GM19463 (cell line): Measurements from ENCODE around the gene AGFG2.
"Not testable (repeated sequence)": the region's sequence is repeated elsewhere in the genome, so short reads cannot be mapped to it uniquely, and the experiment has no call there.

ENCODE experiments used
- ATAC-seq: cut with Tn5 transposase; IDR thresholded peaks from one replicate; pipeline ENCODE4 v1.9.1; 2021; ENCODE audit warnings: mild to moderate bottlenecking, moderate library complexity; ENCODE audit not compliant: unreplicated experiment

Gene AGFG2

DNA sequence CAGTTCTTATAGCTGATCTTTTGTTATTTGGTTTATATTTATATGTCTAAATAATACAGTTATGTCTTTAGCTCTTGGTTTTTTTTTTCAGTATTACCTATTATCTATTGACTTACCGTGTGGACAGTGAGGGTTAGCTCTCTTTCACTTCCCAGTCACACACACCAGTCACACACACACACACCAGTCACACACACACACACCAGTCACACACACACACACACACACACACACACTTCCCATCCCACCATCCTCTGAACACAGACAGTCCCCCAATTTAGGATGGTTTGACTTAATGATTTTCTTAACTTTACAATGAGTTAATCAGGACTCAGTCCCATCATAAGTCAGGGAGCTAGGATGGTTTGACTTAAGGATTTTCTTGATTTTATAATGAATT, 18.9 kb upstream of the AGFG2 start:
- no peak for ATAC-seq

DNA sequence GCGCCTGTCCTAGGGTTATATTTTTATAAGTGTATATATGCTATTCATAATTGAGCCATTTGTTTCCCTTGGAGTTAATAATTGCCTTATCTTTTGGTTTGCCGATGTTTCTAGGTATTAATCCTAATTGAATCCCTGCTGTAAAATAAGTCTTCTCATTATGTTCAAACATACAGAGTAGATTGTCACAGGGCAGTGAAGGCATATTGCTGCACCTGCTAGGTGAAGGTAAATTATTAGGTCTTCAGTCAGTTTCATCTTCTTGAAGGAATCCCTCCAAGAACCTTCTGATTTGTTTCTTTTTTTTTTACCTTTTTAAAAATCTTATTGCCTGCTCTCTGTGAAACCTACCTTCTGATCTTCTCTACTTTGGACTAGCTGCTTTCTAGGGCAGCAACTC, 17.9 kb upstream of the AGFG2 start:
- ATAC-seq, result no peak

DNA sequence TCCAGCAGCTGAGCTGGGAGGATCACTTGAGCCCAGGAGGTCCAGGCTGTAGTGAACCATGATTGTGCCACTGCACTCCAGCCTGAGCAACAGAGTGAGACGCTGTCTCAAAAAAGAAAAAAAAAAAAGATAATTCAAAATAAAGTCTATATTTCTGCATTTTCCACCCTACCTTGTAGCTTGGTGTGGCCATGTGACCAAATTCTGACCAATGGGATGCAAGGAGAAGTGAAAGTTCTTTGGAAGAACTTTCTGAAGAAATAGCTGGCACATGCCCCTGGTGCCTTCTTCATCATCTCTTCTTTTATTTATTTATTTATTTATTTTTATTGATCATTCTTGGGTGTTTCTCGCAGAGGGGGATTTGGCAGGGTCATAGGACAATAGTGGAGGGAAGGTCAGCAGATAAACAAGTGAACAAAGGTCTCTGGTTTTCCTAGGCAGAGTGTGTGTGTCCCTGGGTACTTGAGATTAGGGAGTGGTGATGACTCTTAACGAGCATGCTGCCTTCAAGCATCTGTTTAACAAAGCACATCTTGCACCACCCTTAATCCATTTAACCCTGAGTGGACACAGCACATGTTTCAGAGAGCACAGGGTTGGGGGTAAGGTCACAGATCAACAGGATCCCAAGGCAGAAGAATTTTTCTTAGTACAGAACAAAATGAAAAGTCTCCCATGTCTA, 17.0 kb upstream of the AGFG2 start:
- not testable (repeated sequence) for ATAC-seq

DNA sequence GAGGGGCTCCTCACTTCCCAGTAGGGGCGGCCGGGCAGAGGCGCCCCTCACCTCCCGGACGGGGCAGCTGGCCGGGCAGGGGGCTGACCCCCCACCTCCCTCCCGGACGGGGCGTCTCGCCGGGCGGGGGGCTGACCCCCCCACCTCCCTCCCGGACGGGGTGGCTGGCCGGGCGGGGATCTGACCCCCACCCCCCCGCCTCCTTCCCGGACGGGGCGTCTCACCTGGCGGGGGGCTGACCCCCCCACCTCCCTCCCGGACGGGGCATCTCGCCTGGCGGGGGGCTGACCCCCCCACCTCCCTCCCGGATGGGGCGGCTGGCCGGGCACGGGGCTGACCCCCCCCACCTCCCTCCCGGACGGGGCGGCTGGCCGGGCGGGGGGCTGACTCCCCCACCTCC, 15.8 kb upstream of the AGFG2 start:
- not testable (repeated sequence) for ATAC-seq

DNA sequence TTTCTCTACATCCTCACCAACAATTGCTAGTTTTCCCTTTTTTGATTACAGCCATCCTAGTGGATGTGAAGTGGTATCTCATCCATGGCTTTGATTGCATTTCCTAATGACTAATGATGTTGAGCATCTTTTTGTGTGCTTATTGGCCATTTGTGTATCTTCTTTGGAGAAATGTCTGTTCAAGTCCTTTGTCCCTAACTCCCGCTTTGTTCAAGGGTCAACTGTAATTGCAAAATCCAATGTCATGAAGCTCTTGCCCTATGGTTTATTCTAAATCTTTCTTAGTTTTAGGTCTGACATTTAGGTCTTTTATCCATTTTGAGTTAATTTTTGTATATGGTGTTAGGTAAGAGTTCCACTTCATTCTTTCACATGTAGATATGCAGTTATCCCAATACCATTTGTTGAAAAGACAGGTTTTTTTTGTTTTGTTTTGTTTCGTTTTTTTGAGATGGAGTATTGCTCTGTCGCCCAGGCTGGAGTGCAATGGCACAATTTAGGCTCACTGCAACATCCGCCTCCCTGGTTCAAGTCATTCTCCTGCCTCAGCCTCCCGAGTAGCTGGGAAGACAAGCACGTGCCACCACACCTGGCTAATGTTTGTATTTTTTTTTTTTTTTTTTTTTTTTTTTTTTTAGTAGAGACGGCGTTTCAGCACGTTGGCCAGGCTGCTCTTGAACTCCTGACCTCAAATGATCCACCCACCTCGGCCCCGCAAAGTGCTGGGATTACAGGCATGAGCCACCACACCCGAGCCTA, 10.7 kb upstream of the AGFG2 start:
- not testable (repeated sequence) for ATAC-seq

DNA sequence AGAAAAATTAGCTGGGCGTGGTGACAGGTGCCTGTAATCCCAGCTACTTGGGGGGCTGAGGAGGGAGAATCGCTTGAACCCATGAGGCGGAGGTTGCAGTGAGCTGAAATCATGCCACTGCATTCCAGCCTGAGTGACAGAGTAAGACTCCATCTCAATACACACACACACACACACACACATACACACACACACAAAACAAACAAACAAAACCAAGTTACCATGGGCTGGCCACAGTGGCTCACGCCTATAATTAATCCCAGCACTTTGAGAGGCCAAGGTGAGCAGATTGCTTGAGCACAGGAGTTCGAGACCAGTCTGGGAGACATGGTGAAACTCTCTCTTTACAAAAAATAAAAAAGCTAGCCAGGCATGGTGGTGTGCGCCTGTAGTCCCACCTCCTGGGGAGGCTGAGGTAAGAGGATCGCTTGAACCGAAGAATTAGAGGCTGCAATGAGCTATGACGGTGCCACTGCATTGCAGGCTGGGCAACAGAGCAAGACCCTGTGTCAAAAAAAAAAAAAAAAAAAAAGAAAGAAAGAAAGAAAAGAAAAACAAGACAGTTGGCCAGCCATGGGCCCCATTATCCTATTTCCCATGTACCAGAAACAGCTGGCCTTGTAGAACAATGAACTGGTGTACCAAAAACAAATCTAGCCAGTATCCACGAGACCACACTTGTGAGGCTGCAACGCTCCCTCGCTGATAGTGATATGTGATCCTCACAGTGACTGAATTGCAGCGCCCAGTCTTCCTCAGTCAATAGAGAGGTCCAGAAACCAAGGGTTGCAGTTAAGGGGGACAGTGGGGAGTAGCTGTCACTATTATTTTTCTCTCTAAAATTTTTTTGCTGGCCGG, 6.6 kb upstream of the AGFG2 start:
- ATAC-seq, result no peak

DNA sequence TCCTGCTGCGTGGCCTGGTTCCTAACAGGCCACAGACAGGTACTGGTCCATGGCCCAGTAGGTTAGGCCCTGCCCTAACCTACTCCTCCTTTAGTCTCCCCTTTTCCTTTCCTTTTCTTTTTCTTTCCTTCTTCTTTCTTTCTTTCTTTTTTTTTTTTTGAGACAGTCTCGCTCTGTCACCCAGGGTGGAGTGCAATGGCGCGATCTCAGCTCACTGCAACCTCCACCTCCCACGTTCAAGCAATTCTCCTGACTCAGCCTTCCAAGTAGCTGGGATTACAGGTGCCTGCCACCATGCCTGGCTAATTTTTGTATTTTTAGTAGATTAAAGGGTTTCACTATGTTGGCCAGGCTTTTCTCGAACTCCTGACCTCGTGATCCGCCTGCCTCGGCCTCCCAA, 3.0 kb upstream of the AGFG2 start:
- not testable (repeated sequence) for ATAC-seq

DNA sequence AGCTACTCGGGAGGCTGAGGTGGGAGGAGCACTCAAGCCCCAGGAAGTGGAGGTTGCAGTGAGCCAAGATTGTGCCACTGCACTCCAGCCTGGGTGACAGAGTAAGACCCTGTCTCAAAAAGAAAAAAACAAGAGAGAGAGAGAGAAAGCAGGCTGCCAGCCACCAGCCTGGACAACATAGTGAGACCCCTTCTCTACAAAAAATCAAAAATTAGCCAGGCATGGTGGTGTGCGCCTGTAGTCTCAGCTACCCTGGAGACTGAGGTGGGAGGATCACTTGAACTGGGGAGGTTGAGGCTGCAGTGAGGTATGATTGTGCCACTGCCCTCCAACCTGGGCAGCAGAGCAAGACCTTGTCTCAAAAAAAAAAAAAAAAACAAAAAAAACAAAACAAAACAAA, 2.3 kb upstream of the AGFG2 start:
- ATAC-seq, result not testable (repeated sequence)

DNA sequence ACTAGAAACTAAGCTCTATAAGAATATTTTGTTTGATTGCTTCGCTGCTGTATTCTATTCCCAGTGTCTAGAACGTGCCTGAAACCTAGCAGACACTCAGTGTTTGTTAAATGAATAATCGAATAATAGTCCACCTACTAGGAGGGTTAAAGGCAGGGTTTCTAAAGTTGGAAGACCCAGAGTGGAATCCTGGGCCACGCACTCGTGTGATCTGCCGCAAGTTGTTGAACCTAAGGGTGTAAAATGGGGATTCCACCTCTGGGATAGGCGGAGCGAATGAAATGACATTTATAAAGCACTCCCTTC, 702 bp upstream of the AGFG2 start:
- no peak for ATAC-seq

DNA sequence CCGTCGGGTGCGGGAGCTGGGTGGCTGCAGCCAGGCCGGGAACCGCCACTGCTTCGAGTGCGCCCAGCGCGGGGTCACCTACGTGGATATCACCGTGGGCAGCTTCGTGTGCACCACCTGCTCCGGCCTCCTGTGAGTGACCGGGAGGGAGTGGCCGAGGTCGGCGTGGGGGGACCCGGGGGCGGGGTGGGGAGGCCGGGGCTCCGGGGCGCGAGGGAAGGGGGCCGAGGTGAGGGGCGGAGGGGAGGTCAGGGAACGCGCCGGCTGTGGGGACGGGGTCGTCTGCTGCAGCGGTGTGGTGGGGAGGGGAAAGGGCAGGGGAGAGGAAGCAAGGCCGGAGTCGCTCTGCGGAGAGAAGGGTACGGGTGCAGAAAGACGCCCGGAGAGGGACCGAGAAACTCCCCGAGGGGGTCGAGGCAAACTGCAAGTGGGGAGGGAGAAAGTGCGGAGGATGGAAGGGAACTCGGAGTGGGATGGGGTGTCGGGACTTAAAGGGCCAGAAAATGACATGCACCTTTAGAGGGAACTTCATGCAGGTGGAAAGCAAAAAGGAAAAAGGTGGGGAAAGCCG, 518 bp downstream of the AGFG2 start:
- ATAC-seq, result no peak

DNA sequence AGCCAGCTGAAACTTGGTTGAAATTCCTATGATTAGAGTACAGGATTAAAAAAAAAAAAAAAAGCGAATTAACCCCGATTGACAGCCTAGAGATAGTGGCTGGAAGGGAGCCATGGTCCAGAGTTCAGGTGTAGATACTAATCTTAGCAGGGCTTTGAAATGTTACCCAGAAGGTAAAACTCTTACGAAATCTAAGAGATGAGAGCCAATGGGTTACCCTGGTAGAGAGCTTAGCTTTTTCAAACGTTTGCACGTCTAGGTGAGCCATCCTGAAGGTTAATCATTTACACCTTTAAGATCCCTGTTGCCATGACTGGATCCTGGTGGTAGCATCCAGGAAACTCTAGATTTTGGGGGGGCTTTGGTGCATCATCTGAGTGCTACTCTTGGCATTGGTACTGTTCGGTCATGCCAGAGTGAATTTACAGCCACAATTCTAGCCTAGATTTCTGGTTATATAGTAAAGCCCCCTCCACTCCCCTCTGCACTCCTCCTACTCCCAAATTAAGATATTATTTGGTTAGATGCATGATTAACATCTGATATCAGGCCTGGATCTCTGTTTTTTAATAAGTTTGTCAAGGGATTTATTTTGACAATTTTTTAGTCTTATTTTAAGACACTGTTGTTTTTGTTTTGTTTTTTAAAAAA, 1.2 kb downstream of the AGFG2 start:
- no peak for ATAC-seq

DNA sequence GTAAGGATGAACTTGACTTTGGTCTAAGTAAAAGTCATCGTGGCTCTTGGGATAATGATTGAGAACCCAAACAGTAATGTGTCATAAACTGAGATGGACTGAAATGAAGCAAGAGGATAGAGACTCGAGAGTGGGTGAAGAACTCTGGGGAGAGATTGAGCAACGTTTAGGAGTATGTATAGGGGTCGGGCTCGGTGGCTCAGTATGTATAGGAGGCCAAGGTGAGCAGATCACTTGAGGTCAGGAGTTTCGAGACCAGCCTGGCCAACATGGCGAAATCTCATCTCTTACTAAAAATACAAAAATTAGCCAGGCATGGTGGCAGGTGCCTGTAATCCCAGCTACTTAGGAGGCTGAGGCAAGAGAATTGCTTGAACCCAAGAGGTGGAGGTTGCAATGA, 2.3 kb downstream of the AGFG2 start:
- ATAC-seq, result not testable (repeated sequence)

DNA sequence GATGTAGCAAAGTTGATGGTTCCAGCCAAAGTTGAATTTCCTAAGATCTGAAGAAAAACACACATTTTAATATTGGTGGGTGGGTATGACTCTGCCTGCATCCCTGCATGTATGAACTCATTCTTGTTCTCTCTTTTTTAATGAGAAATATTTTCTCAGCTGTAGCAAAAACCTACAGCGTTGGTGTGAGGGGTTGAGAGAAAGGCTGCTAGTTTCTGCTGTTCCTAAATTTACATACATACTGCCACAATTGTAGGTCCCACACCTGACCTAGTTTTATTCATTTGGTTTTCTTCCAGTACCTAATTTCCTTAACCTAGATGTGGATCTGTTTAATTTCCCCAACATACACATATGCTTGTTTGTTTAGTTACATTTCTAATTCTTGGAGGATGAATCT, 4.6 kb downstream of the AGFG2 start:
- ATAC-seq, result no peak

DNA sequence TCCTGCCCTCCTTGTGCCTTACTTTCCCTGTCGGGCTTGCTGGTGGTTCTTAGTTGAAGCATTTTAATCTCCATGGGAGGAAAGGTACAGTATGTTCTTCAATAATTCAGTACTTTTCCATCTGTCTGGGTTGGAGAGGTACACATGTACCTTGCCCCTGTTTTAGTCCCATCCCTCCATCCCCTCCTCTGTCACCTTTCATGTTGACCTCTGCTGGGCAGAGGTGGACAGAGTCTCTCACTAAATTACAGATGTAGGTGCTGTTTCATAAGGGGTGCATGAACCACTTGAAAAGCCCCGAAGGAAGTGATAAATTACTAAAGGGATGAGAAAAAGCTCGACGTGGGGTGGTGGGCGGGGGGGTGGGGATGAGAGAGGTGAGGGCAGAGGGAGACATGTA, 5.4 kb downstream of the AGFG2 start:
- ATAC-seq, result no peak

DNA sequence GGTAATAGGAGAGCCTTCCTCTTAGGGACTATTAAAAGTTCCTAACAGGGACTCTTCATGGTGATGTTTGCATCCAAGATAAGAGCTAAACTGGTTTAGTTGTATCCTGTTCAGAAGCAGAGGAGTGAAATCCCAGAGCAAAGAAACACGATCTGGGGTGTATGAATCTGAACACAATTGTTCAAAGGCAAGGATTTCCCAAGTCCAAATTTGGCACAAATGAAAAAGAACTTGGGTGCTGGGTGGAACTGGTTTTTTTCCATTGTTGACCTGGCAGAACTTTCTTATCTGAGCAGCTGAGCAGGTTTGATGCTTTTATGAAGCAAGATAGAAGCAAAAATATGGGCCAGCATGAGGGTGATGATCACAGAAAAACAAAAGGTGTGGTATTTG, 6.0 kb downstream of the AGFG2 start:
- no peak for ATAC-seq

DNA sequence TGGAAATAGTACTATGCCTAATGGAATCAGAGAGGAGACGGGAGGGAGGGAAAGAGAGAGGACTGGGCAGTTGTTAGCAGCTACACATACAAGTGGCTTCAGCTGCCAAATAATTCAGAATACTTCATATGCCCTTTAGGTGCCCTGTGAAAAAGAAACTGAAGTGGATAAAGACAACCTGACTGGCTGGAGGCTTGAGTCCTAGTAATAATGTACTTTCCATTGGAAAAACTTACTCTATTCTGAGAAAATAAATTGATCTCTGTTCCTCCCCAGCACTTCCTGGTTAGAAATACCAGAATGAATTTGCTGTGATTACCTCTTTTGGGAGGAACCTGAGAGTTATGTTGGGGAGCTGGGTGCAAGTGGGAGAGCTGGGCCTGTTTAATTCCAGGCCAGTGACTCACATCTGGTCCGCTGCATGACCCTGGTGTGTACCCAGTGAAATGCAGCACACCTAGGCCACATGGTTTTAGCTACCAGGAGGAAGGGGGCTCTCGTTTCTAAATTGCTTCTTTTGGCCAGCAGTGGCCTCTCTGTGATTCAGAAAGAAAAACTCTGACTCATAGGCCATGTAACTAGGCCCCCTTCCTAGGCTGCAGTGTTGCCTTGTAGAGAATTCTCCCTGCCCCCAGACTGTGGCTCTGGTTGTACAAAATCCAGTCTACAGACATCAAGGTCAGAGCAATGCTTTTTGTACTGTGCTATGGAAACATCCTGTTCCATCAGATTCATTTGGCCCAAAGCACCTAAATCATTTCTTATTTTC, 6.5 kb downstream of the AGFG2 start:
- ATAC-seq, result peak; percentile 55

DNA sequence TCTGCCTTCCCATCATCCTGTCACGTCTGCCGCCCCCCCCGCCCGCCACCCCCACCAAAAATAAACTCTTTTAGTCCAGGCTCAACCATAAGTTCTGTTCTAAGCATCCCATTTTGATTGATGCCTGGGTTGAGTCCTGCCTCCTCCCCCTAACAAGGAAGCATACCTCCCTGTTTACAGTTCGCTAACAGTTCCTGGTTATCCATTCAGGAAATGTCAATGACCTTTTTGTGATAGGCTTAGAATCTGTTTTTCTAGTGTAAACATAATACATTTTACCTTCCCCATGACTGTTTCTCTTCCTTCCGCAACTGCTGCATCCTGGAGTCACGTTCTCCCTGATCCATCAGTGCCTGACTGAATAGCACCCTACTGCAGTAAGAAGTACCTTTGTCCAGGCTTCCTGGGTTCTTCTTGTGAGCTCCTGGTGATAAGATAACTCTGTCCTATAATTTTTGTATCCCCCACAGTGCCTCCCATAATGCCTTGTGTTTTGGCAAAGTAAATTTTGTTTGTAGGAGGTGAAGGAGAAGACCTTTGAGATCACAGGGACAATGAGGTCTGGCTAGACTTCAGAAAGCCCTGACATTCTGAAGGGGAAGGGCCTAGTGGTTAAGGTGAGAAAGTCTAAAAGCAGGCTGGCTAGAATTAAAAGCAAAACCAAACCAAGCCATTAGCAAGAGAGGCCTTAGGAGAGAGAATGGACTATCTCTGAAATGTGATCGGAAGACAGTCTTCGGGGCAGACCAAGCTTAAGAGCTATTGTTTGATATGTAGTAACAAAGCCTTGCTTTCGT, 7.3 kb downstream of the AGFG2 start:
- no peak for ATAC-seq

DNA sequence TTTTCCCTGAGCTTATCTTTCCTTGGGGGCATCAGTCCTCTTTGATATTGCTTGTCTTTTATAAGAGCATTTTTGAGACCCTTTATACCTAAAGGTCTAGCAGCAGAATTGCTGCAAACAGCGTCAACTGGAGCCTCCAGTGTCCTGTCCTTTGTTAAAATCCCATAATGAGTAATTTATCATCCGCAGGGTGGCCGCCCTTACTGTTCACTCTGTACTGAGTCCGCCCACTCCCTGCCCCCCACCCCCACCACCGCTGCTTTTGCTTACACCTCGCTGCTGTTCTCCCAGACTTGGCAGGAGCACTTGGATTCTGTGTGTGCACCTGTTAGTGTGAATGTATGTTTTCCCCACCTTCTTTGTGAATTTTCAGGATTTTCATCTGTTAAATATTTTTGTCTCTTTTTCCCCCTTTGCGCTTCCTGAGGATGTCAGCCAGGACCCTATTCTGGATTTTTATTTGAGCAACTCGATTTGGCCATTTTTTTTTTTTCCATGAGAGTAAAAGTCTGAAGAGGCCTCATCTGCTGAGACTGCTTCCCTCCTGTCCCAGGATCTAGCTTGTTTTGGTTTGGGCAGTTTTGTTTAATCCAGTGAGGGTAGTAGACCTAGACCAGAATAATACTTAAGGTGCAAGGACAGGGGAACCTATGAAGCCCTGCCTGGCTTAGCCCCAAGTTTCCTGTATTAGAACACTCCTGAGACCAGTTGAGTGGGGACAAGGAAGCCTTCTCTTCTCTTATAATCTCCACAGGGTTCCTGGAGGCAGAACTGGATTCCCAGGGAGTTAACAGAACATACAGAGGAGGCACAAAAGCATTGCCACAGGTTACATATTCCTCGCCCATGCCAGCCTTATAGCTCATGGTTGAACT, 8.2 kb downstream of the AGFG2 start:
- no peak for ATAC-seq

DNA sequence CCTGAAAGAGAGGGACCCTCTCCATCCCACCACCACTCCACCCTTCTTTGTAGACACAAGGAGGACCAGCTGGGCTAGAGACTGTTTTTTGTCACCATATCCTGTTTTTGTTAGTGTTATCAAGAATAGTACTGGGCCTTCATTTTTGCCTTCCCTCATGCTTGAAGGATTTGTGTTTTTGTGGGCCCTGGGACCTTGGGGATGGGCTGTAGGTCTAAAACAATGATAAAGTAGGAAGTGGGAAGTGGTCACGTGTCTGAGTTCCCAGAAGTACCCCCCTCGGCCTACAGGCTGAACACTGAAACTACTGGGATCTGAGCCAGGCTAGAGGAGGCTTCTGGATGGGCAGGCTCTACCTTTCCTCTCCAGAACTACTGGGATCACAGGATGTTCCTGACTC, 8.9 kb downstream of the AGFG2 start:
- ATAC-seq, result no peak
